SHP77 treated with DMSO at 0.1 percent for 48 hours (cell line): ENCODE measurements around the gene HOXB2.
A peak's percentile ranks its signal among the peaks of the same experiment; 100 is the strongest.

Experiments used
- DNase-seq: peaks from one replicate; lab custom pipeline; 2025; lab: John Stamatoyannopoulos, UW

The HOXB2 gene

GRCh38 chr17:48552466-48553189 is 7.7 kb upstream of the HOXB2 start:
- DNase-seq: no peak

GRCh38 chr17:48551596-48552465 is 6.9 kb upstream of the HOXB2 start:
- DNase-seq: no peak

- DNase-seq: no peak
Measured at GRCh38 chr17:48551214-48551555, 6.3 kb upstream of the HOXB2 start.

- no peak for DNase-seq
Measured at GRCh38 chr17:48550502-48551213, 5.7 kb upstream of the HOXB2 start.

- DNase-seq: no peak
Measured at GRCh38 chr17:48549914-48550501, 5.1 kb upstream of the HOXB2 start.

GRCh38 chr17:48549281-48549630 is 4.3 kb upstream of the HOXB2 start:
- no peak for DNase-seq

- no peak for DNase-seq
Measured at GRCh38 chr17:48548523-48549280, 3.8 kb upstream of the HOXB2 start.

- DNase-seq: no peak
Measured at GRCh38 chr17:48547808-48548522, 3.1 kb upstream of the HOXB2 start.

GRCh38 chr17:48546924-48547807 is 2.3 kb upstream of the HOXB2 start:
- DNase-seq: no peak

- DNase-seq: no peak
Measured at GRCh38 chr17:48546137-48546923, 1.4 kb upstream of the HOXB2 start.

- DNase-seq: no peak
Measured at GRCh38 chr17:48545539-48545938, 630 bp upstream of the HOXB2 start.

GRCh38 chr17:48544349-48545021 is 424 bp downstream of the HOXB2 start:
- DNase-seq: no peak

- DNase-seq: no peak
Measured at GRCh38 chr17:48543854-48544348, 1.0 kb downstream of the HOXB2 start.

- DNase-seq: peak; percentile 58
Measured at GRCh38 chr17:48543107-48543853, 1.6 kb downstream of the HOXB2 start.

- no peak for DNase-seq
Measured at GRCh38 chr17:48542698-48543106, 2.2 kb downstream of the HOXB2 start.

GRCh38 chr17:48542114-48542656 is 2.7 kb downstream of the HOXB2 start:
- no peak for DNase-seq

- no peak for DNase-seq
Measured at GRCh38 chr17:48541577-48542113, 3.3 kb downstream of the HOXB2 start.
